ENCODE measurements around the gene GNRH2. TPM values are rescaled to one million over a fixed set of nuclear protein-coding genes. Genes with fewer than 3 reads are reported as not detected.

GNRH2 gene
- not detected for total RNA-seq

GRCh38 chr20:3043322-3043721 lies at the start of gene GNRH2:
Gene GNRH2 (plus strand): TSS chr20:3043622. CDS start chr20:3044415, 793 bp downstream.

GRCh38 chr20:3045816-3046676 lies 2.6 kb downstream of the GNRH2 start, which contains the start of gene MRPS26:
Gene MRPS26 (plus strand): TSS chr20:3046052. CDS start chr20:3046069, 17 bp downstream.

GRCh38 chr20:3071610-3072529 lies 28.4 kb downstream of the GNRH2 start, which contains the start of gene OXT:
Gene OXT (plus strand): TSS chr20:3071620. CDS start chr20:3071656, 36 bp downstream.

GRCh38 chr20:3084283-3084985 lies 41.0 kb downstream of the GNRH2 start, which contains the start of gene AVP:
Gene AVP (minus strand): TSS chr20:3084724. CDS start chr20:3084674, 50 bp downstream.

Other genes with a start within 250 kb of the GNRH2 start
- gene CPXM1, start 243.0 kb upstream of the GNRH2 start, total RNA-seq: 12.0 TPM
- gene C20orf141, start 228.6 kb upstream of the GNRH2 start, total RNA-seq: not detected
- not detected for gene TMEM239, start 227.3 kb upstream of the GNRH2 start, total RNA-seq
- 18.0 TPM for gene PCED1A, start 203.0 kb upstream of the GNRH2 start, total RNA-seq
- 44.5 TPM for gene VPS16, start 202.9 kb upstream of the GNRH2 start, total RNA-seq
- 175 TPM for gene PTPRA, start 170.1 kb upstream of the GNRH2 start, total RNA-seq
- 31.4 TPM for gene MRPS26, start 2.4 kb downstream of the GNRH2 start, total RNA-seq
- 46.4 TPM for gene OXT, start 28.0 kb downstream of the GNRH2 start, total RNA-seq
- gene AVP, start 41.1 kb downstream of the GNRH2 start, total RNA-seq: 51.9 TPM
- gene FASTKD5, start 116.2 kb downstream of the GNRH2 start, total RNA-seq: 19.8 TPM
- gene UBOX5, start 116.2 kb downstream of the GNRH2 start, total RNA-seq: 2.5 TPM
- 36.9 TPM for gene LZTS3, start 129.9 kb downstream of the GNRH2 start, total RNA-seq
- 33.0 TPM for gene DDRGK1, start 161.1 kb downstream of the GNRH2 start, total RNA-seq
- 39.9 TPM for gene ITPA, start 165.9 kb downstream of the GNRH2 start, total RNA-seq
- not detected for gene SLC4A11, start 195.6 kb downstream of the GNRH2 start, total RNA-seq